SJCRH30 (cell line): ENCODE data around the gene KCTD7. TPM values are rescaled to one million over a fixed set of nuclear protein-coding genes. Genes with fewer than 3 reads are reported as not detected.

Source experiments
- total RNA-seq: library from RNA; depleted of rRNA; stranded (reverse); fragments of >200 nt; shearing (Covaris generic); gene quantifications from 2 replicates; pipeline ENCODE4 v1.2.3, GENCODE V29; 2014; rRNA removed

The KCTD7 gene
- total RNA-seq, 1 experiment from 2014 or later: 12.1 TPM

Other genes starting within 250 kb of the KCTD7 start
- gene RABGEF1, start 111.9 kb downstream of the KCTD7 start, total RNA-seq: 24.7 and 26.7 TPM in 2 replicates